Testis (tissue), 2 donors: ENCODE results near the gene SIGLECL1.

Experiments
- CTCF ChIP-seq, 3 experiments: fragments of 450-650 bp in 2 of 3; fragments of 200-600 bp in 1 of 3; sonication (generic) in 1 of 3; IDR thresholded peaks; one replicate each; pipeline ENCODE4 v1.5.1; 2016 to 2019; ENCODE audit warnings: antibody characterized with exemption in 3 of 3, mild to moderate bottlenecking in 2 of 3, moderate library complexity in 1 of 3
- POLR2A ChIP-seq: fragments of 450-650 bp; IDR thresholded peaks from one replicate; pipeline ENCODE4 v1.6.1; 2017; ENCODE audit warnings: antibody characterized with exemption, mild to moderate bottlenecking, moderate library complexity

- no peak for TF ChIP-seq POLR2A
- no peak for TF ChIP-seq CTCF (IDR thresholded peaks at IDR 0.05)
Observed at GRCh38 chr19:51311351-51312257, 60.7 kb downstream of the SIGLECL1 start, which contains the start of gene IGLON5.
